HK-2 (cell line): Measurements from ENCODE around the gene MN1.

ENCODE experiments used
- DNase-seq: peaks from one replicate; pipeline ENCODE4 v3.0.0-alpha.2; 2018; ENCODE audit not compliant: unreplicated experiment

Gene MN1

GRCh38 chr22:27801616-27802345, at the start of gene MN1:
TSS of gene MN1 (minus strand) at chr22:27801756. CDS start at chr22:27800543, 1,213 bp downstream.
- peak; percentile 24 for DNase-seq

GRCh38 chr22:27850000-27850521, 48.5 kb upstream of the MN1 start:
- DNase-seq, result no peak

GRCh38 chr22:27848005-27848404, 46.4 kb upstream of the MN1 start:
- DNase-seq, result no peak

GRCh38 chr22:27846910-27847309, 45.4 kb upstream of the MN1 start:
- no peak for DNase-seq

- DNase-seq, result no peak
Measured at GRCh38 chr22:27846248-27846757, 44.7 kb upstream of the MN1 start.

GRCh38 chr22:27845644-27846043, 44.1 kb upstream of the MN1 start:
- DNase-seq, result no peak

GRCh38 chr22:27844656-27845591, 43.4 kb upstream of the MN1 start:
- DNase-seq, result no peak

GRCh38 chr22:27844256-27844655, 42.7 kb upstream of the MN1 start:
- no peak for DNase-seq

GRCh38 chr22:27843441-27843840, 41.9 kb upstream of the MN1 start:
- no peak for DNase-seq

GRCh38 chr22:27842669-27843431, 41.3 kb upstream of the MN1 start:
- DNase-seq, result no peak

GRCh38 chr22:27842201-27842600, 40.6 kb upstream of the MN1 start:
- DNase-seq, result no peak

- DNase-seq, result no peak
Measured at GRCh38 chr22:27840436-27840835, 38.9 kb upstream of the MN1 start.

- no peak for DNase-seq
Measured at GRCh38 chr22:27839057-27839660, 37.6 kb upstream of the MN1 start.

GRCh38 chr22:27836181-27836580, 34.6 kb upstream of the MN1 start:
- DNase-seq, result no peak

- DNase-seq, result no peak
Measured at GRCh38 chr22:27835446-27835845, 33.9 kb upstream of the MN1 start.

- DNase-seq, result no peak
Measured at GRCh38 chr22:27834364-27835185, 33.0 kb upstream of the MN1 start.

- DNase-seq, result no peak
Measured at GRCh38 chr22:27833803-27834202, 32.2 kb upstream of the MN1 start.

- no peak for DNase-seq
Measured at GRCh38 chr22:27832606-27833005, 31.1 kb upstream of the MN1 start.

GRCh38 chr22:27829620-27830019, 28.1 kb upstream of the MN1 start:
- no peak for DNase-seq
